Skeletal muscle satellite cell (primary cell): ENCODE results near the gene FLNA. TPM values are rescaled to one million over a fixed set of nuclear protein-coding genes. Genes with fewer than 3 reads are reported as not detected.
"Not testable (repeated sequence)": the region's sequence is repeated elsewhere in the genome, so short reads cannot be mapped to it uniquely, and the experiment has no call there.

Experiments used
- H3K27me3 ChIP-seq: 2 replicates; pipeline ENCODE4 v1.7.0; 2013; ENCODE audit warnings: low read length; ENCODE audit not compliant: control insufficient read depth, insufficient read depth
- H3K36me3 ChIP-seq: 2 replicates; pipeline ENCODE4 v1.7.0; 2013; ENCODE audit warnings: mild to moderate bottlenecking, control low read depth, low read length; ENCODE audit not compliant: insufficient read depth
- H3K4me1 ChIP-seq: 2 replicates; pipeline ENCODE4 v1.7.0; 2013; ENCODE audit warnings: low read length; ENCODE audit not compliant: control insufficient read depth, insufficient read depth
- H3K4me2 ChIP-seq: 2 replicates; pipeline ENCODE4 v1.7.0; 2013; ENCODE audit warnings: mild to moderate bottlenecking, low read length
- H3K4me3 ChIP-seq: 2 replicates; pipeline ENCODE4 v1.7.0; 2013; ENCODE audit warnings: low read length
- H3K9ac ChIP-seq: 2 replicates; pipeline ENCODE4 v1.7.0; 2013; ENCODE audit warnings: mild to moderate bottlenecking, low read depth, low read length, moderate library complexity
- H3K9me3 ChIP-seq: replicated peaks from 2 replicates; pipeline ENCODE4 v1.7.0; 2013; ENCODE audit warnings: mild to moderate bottlenecking, control low read depth, low read length
- small RNA-seq: library from RNA; depleted of rRNA; stranded (forward); fragments of <200 nt; gene quantifications from one replicate; pipeline ENCODE3, GENCODE V24; 2012

The FLNA gene

GRCh38 chrX:154305541-154306205 lies 68.8 kb downstream of the FLNA start:
- H3K4me1 ChIP-seq, result no peaks in the 10 kb centered on the region
- no peak overlapping the region for H3K4me2 ChIP-seq
- H3K27me3 ChIP-seq, result peaks cover 4% of the 10 kb centered on the region
- no peaks in the 10 kb centered on the region for H3K36me3 ChIP-seq
- no peak overlapping the region for H3K9ac ChIP-seq
- H3K4me3 ChIP-seq, result no peak overlapping the region
- no peaks in the 10 kb centered on the region for H3K9me3 ChIP-seq

- no peaks in the 10 kb centered on the region for H3K4me1 ChIP-seq
- H3K9me3 ChIP-seq, result no peaks in the 10 kb centered on the region
- H3K9ac ChIP-seq, result no peak overlapping the region
- H3K27me3 ChIP-seq, result peaks cover 4% of the 10 kb centered on the region
- H3K4me3 ChIP-seq, result no peak overlapping the region
- no peaks in the 10 kb centered on the region for H3K36me3 ChIP-seq
- H3K4me2 ChIP-seq, result no peak overlapping the region
Measured at GRCh38 chrX:154304846-154305245, 69.6 kb downstream of the FLNA start.

GRCh38 chrX:154303476-154303875 lies 71.0 kb downstream of the FLNA start:
- peaks cover 4% of the 10 kb centered on the region for H3K27me3 ChIP-seq
- no peak overlapping the region for H3K4me2 ChIP-seq
- H3K9ac ChIP-seq, result no peak overlapping the region
- no peaks in the 10 kb centered on the region for H3K36me3 ChIP-seq
- H3K4me1 ChIP-seq, result no peaks in the 10 kb centered on the region
- no peak overlapping the region for H3K4me3 ChIP-seq
- no peaks in the 10 kb centered on the region for H3K9me3 ChIP-seq

- not testable (repeated sequence) for H3K36me3 ChIP-seq, H3K9me3 ChIP-seq, H3K4me1 ChIP-seq, H3K4me2 ChIP-seq, H3K27me3 ChIP-seq, H3K4me3 ChIP-seq, H3K9ac ChIP-seq
Measured at GRCh38 chrX:154302998-154303397, 71.4 kb downstream of the FLNA start.

GRCh38 chrX:154300816-154301215 lies 73.6 kb downstream of the FLNA start:
- Histone ChIP-seq H3K27me3 (peaks cover 4% of the 10 kb centered on the region), H3K36me3 (no peaks in the 10 kb centered on the region), H3K4me1 (no peaks in the 10 kb centered on the region), H3K9me3 (no peaks in the 10 kb centered on the region), H3K4me3 (no peak overlapping the region), H3K4me2 (no peak overlapping the region), H3K9ac (no peak overlapping the region)

Small RNA genes lying within 50 kb of the gene (small RNA-seq; reads per million reads assigned to genes)
- not detected for gene SNORA70
